HepG2 (cell line): ENCODE measurements around the gene ERBB3. TPM values are rescaled to one million over a fixed set of nuclear protein-coding genes. Genes with fewer than 3 reads are reported as not detected.

Experiments
- ARID2 ChIP-seq: sonication (generic); formaldehyde crosslinking; IDR thresholded peaks from 2 replicates; pipeline ENCODE4 v1.8.1; 2022; ENCODE audit warnings: mild to moderate bottlenecking, missing genetic modification reagents, borderline replicate concordance
- ATRX ChIP-seq: sonication (generic); formaldehyde crosslinking; IDR thresholded peaks from 2 replicates; pipeline ENCODE4 v1.4.0; 2020; ENCODE audit warnings: missing genetic modification reagents, borderline replicate concordance
- DNMT1 ChIP-seq: sonication (generic); formaldehyde crosslinking; IDR thresholded peaks from 2 replicates; pipeline ENCODE4 v1.5.1; 2020; ENCODE audit warnings: mild to moderate bottlenecking, missing genetic modification reagents
- GABPA ChIP-seq, 2 experiments: IDR thresholded peaks; 2 replicates each; pipeline ENCODE4 v1.6.1; 2011 to 2016; ENCODE audit warnings: low read depth in 2 of 2, low read length in 1 of 2, missing biosample characterization in 1 of 2, missing genetic modification characterization in 1 of 2
- HNF4A ChIP-seq: sonication (generic); formaldehyde crosslinking; IDR thresholded peaks from 2 replicates; pipeline ENCODE4 v1.4.0; 2020; ENCODE audit warnings: missing genetic modification reagents
- RBFOX2 ChIP-seq: fragments of 200-400 bp; formaldehyde crosslinking; IDR thresholded peaks from 2 replicates; pipeline ENCODE4 v1.6.1; 2017; ENCODE audit warnings: low read depth, mild to moderate bottlenecking, low read length
- SNRNP70 ChIP-seq: fragments of 200-400 bp; formaldehyde crosslinking; IDR thresholded peaks from 2 replicates; pipeline ENCODE4 v1.6.1; 2017; ENCODE audit warnings: mild to moderate bottlenecking, low read depth, low read length, moderate library complexity
- TBX3 ChIP-seq: fragments of 450-650 bp; IDR thresholded peaks from 2 replicates; pipeline ENCODE4 v1.6.1; 2017; ENCODE audit warnings: antibody characterized with exemption, mild to moderate bottlenecking, inconsistent platforms, borderline replicate concordance
- THAP11 ChIP-seq: IDR thresholded peaks from 2 replicates; pipeline ENCODE4 v1.6.1; 2016; ENCODE audit warnings: missing biosample characterization, missing genetic modification reagents
- ZBTB38 ChIP-seq: sonication (generic); formaldehyde crosslinking; IDR thresholded peaks from 2 replicates; pipeline ENCODE4 v1.5.1; 2020; ENCODE audit warnings: mild to moderate bottlenecking, missing genetic modification reagents
- ZKSCAN5 ChIP-seq: sonication (generic); formaldehyde crosslinking; IDR thresholded peaks from 2 replicates; pipeline ENCODE4 v1.5.1; 2020; ENCODE audit warnings: mild to moderate bottlenecking, missing genetic modification reagents
- ZNF570 ChIP-seq: sonication (generic); formaldehyde crosslinking; IDR thresholded peaks from 2 replicates; pipeline ENCODE4 v1.4.0; 2020; ENCODE audit warnings: mild to moderate bottlenecking, missing genetic modification reagents, borderline replicate concordance
- ZNF572 ChIP-seq: sonication (generic); formaldehyde crosslinking; IDR thresholded peaks from 2 replicates; pipeline ENCODE4 v1.5.1; 2020; ENCODE audit warnings: mild to moderate bottlenecking, missing genetic modification reagents
- polyA plus RNA-seq, 8 experiments: library from polyadenylated mRNA; depleted of rRNA in 3 of 8; stranded (reverse) in 7 of 8; unstranded in 1 of 8; fragments of >200 nt; fragmentation: Illumina TruSeq in 4 of 8; extraction: Trizol in 4 of 8; gene quantifications; 2 replicates each; pipeline versions ENCODE4 v1.2.1 to v1.2.3, GENCODE V29; 2011 to 2016; ENCODE audit warnings: low read depth in 4 of 8, missing spikeins in 1 of 8, mixed read lengths in 1 of 8; ENCODE audit not compliant: insufficient read depth in 1 of 8
- total RNA-seq, 5 experiments: library from RNA; depleted of rRNA; stranded (reverse); fragments of >200 nt; fragmentation: Illumina TruSeq; extraction: Trizol; gene quantifications; 2 replicates each; pipeline ENCODE4 v1.2.3, GENCODE V29; 2016; ENCODE audit warnings: low read depth in 1 of 5
- TF ChIP-seq, protein P1 (sequence below): sonication (generic); formaldehyde crosslinking; IDR thresholded peaks from 2 replicates; pipeline ENCODE4 v1.5.0; 2020; ENCODE audit warnings: mild to moderate bottlenecking, missing genetic modification reagents, moderate library complexity
- TF ChIP-seq, protein P2 (sequence below): sonication (generic); formaldehyde crosslinking; IDR thresholded peaks from 2 replicates; pipeline ENCODE4 v1.4.0; 2020; ENCODE audit warnings: missing genetic modification reagents
- TF ChIP-seq, protein P3 (sequence below): sonication (generic); formaldehyde crosslinking; IDR thresholded peaks from 2 replicates; pipeline ENCODE4 v1.5.1; 2020; ENCODE audit warnings: mild to moderate bottlenecking, missing genetic modification reagents, moderate library complexity
- TF ChIP-seq, protein P4 (sequence below): sonication (generic); formaldehyde crosslinking; IDR thresholded peaks from 2 replicates; pipeline ENCODE4 v1.4.0; 2020; ENCODE audit warnings: low read depth, mild to moderate bottlenecking, missing genetic modification reagents
- TF ChIP-seq, protein P5 (sequence below): sonication (generic); formaldehyde crosslinking; IDR thresholded peaks from 2 replicates; pipeline ENCODE4 v1.4.0; 2020; ENCODE audit warnings: mild to moderate bottlenecking, low read depth, missing genetic modification reagents

Gene ERBB3
- total and polyA plus RNA-seq, 2 of the 13 experiments (the other 11 are each of a cell fraction or from before 2014, with no cell fraction given) = 93.6 to 358 TPM

DNA sequence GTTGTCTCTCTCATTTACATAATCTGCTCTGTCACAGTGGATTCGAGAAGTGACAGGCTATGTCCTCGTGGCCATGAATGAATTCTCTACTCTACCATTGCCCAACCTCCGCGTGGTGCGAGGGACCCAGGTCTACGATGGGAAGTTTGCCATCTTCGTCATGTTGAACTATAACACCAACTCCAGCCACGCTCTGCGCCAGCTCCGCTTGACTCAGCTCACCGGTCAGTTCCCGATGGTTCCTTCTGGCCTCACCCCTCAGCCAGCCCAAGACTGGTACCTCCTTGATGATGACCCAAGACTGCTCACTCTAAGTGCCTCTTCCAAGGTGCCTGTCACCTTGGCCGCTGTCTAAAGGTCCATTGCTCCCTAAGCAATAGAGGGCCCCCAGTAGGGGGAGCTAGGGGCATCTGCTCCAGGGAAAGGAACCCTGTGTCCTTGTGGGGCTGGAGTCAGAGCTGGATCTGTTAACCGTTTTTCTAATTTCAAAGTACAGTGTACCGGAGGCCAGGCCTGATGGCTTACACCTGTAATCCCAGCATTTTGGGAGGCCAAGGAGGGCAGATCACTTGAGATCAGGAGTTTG lies 5.1 kb downstream of the ERBB3 start (continued):
- TF ChIP-seq, protein P1, sequence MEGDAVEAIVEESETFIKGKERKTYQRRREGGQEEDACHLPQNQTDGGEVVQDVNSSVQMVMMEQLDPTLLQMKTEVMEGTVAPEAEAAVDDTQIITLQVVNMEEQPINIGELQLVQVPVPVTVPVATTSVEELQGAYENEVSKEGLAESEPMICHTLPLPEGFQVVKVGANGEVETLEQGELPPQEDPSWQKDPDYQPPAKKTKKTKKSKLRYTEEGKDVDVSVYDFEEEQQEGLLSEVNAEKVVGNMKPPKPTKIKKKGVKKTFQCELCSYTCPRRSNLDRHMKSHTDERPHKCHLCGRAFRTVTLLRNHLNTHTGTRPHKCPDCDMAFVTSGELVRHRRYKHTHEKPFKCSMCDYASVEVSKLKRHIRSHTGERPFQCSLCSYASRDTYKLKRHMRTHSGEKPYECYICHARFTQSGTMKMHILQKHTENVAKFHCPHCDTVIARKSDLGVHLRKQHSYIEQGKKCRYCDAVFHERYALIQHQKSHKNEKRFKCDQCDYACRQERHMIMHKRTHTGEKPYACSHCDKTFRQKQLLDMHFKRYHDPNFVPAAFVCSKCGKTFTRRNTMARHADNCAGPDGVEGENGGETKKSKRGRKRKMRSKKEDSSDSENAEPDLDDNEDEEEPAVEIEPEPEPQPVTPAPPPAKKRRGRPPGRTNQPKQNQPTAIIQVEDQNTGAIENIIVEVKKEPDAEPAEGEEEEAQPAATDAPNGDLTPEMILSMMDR (CRISPR knock-in tag) = peak; percentile 62
- no peak for TF ChIP-seq ATRX (CRISPR knock-in tag)
- no peak for TF ChIP-seq ARID2 (CRISPR knock-in tag)
- no peak for TF ChIP-seq SNRNP70
- TF ChIP-seq DNMT1 (CRISPR knock-in tag) = no peak
- peak; percentile 40; the same call in 1 of the 2 replicates for TF ChIP-seq HNF4A (CRISPR knock-in tag)
- TF ChIP-seq ZBTB38 (CRISPR knock-in tag) = no peak
- TF ChIP-seq, protein P2, sequence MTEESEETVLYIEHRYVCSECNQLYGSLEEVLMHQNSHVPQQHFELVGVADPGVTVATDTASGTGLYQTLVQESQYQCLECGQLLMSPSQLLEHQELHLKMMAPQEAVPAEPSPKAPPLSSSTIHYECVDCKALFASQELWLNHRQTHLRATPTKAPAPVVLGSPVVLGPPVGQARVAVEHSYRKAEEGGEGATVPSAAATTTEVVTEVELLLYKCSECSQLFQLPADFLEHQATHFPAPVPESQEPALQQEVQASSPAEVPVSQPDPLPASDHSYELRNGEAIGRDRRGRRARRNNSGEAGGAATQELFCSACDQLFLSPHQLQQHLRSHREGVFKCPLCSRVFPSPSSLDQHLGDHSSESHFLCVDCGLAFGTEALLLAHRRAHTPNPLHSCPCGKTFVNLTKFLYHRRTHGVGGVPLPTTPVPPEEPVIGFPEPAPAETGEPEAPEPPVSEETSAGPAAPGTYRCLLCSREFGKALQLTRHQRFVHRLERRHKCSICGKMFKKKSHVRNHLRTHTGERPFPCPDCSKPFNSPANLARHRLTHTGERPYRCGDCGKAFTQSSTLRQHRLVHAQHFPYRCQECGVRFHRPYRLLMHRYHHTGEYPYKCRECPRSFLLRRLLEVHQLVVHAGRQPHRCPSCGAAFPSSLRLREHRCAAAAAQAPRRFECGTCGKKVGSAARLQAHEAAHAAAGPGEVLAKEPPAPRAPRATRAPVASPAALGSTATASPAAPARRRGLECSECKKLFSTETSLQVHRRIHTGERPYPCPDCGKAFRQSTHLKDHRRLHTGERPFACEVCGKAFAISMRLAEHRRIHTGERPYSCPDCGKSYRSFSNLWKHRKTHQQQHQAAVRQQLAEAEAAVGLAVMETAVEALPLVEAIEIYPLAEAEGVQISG (CRISPR knock-in tag) = 0 out of 2 replicates have a peak, but pooled peaks have one; percentile 25
- TF ChIP-seq TBX3 = no peak
- TF ChIP-seq, protein P3, sequence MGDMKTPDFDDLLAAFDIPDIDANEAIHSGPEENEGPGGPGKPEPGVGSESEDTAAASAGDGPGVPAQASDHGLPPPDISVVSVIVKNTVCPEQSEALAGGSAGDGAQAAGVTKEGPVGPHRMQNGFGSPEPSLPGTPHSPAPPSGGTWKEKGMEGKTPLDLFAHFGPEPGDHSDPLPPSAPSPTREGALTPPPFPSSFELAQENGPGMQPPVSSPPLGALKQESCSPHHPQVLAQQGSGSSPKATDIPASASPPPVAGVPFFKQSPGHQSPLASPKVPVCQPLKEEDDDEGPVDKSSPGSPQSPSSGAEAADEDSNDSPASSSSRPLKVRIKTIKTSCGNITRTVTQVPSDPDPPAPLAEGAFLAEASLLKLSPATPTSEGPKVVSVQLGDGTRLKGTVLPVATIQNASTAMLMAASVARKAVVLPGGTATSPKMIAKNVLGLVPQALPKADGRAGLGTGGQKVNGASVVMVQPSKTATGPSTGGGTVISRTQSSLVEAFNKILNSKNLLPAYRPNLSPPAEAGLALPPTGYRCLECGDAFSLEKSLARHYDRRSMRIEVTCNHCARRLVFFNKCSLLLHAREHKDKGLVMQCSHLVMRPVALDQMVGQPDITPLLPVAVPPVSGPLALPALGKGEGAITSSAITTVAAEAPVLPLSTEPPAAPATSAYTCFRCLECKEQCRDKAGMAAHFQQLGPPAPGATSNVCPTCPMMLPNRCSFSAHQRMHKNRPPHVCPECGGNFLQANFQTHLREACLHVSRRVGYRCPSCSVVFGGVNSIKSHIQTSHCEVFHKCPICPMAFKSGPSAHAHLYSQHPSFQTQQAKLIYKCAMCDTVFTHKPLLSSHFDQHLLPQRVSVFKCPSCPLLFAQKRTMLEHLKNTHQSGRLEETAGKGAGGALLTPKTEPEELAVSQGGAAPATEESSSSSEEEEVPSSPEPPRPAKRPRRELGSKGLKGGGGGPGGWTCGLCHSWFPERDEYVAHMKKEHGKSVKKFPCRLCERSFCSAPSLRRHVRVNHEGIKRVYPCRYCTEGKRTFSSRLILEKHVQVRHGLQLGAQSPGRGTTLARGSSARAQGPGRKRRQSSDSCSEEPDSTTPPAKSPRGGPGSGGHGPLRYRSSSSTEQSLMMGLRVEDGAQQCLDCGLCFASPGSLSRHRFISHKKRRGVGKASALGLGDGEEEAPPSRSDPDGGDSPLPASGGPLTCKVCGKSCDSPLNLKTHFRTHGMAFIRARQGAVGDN (CRISPR knock-in tag) = peak; percentile 28; the same call in 1 of the 2 replicates
- TF ChIP-seq, protein P4, sequence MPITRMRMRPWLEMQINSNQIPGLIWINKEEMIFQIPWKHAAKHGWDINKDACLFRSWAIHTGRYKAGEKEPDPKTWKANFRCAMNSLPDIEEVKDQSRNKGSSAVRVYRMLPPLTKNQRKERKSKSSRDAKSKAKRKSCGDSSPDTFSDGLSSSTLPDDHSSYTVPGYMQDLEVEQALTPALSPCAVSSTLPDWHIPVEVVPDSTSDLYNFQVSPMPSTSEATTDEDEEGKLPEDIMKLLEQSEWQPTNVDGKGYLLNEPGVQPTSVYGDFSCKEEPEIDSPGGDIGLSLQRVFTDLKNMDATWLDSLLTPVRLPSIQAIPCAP (CRISPR knock-in tag) = no peak
- no peak for TF ChIP-seq GABPA (IDR thresholded peaks at IDR 0.05; ENCODE audit: low read depth, low read length)
- no peak for TF ChIP-seq GABPA (CRISPR knock-in tag; IDR thresholded peaks at IDR 0.05; ENCODE audit: low read depth)
- TF ChIP-seq ZNF570 (CRISPR knock-in tag) = no peak
- TF ChIP-seq THAP11 (CRISPR knock-in tag) = 0 out of 2 replicates have a peak, but pooled peaks have one; percentile 15
- TF ChIP-seq ZNF572 = no peak
- TF ChIP-seq, protein P5, sequence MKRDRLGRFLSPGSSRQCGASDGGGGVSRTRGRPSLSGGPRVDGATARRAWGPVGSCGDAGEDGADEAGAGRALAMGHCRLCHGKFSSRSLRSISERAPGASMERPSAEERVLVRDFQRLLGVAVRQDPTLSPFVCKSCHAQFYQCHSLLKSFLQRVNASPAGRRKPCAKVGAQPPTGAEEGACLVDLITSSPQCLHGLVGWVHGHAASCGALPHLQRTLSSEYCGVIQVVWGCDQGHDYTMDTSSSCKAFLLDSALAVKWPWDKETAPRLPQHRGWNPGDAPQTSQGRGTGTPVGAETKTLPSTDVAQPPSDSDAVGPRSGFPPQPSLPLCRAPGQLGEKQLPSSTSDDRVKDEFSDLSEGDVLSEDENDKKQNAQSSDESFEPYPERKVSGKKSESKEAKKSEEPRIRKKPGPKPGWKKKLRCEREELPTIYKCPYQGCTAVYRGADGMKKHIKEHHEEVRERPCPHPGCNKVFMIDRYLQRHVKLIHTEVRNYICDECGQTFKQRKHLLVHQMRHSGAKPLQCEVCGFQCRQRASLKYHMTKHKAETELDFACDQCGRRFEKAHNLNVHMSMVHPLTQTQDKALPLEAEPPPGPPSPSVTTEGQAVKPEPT = no peak
- 0 out of 2 replicates have a peak, but pooled peaks have one; percentile 42 for TF ChIP-seq RBFOX2
- TF ChIP-seq ZKSCAN5 = no peak
- TF ChIP-seq, all 625 proteins: peak for 8
